Measurements from ENCODE around the gene IL10RA. TPM values are rescaled to one million over a fixed set of nuclear protein-coding genes. Genes with fewer than 3 reads are reported as not detected.

IL10RA gene
- total and polyA plus RNA-seq, 9 of the 15 experiments (the other 6 are each of a cell fraction or from before 2014, with no cell fraction given): 0.17 to 17.3 (median 2.9) TPM

DNA sequence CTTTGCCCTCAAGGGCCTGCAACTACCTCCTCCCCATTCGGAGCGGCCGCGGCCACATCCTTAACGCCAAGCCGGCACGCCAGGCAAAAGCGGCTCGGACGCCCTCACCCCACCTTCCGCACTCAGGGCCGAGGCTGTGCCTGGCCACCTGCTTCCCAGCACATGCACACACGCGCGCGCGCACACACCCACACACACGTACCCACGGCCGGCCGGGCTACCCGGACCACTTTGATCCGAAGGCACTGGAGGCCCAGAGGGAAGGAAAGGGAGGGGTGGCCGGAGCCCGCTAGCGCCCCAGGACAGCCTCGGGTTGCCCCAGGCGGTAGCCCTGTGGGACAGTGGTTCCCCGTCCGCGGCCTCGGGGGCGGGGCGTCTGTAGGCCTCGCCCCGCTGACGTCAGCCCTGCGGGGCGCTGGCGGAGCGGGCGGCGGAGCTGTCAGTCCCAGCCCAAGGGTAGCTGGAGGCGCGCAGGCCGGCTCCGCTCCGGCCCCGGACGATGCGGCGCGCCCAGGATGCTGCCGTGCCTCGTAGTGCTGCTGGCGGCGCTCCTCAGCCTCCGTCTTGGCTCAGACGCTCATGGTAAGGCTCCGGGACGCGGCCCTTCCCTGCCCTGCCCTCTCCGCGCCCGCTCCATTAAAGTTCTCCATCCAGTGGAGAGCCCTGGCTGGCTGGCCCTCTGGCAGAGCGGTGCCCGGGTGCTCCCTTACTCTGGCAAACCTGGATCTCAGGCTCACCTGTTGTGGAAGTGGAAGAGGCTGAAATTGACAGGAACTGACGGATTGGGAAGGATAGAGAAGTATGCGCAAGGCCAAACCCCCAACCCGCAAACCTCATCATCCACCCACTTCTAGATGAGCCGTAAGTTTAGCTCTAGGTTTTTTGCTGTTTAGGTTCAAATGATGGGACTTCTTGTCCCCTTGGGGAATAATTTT is at the start of gene IL10RA (continued):
- TF ChIP-seq, protein P1, sequence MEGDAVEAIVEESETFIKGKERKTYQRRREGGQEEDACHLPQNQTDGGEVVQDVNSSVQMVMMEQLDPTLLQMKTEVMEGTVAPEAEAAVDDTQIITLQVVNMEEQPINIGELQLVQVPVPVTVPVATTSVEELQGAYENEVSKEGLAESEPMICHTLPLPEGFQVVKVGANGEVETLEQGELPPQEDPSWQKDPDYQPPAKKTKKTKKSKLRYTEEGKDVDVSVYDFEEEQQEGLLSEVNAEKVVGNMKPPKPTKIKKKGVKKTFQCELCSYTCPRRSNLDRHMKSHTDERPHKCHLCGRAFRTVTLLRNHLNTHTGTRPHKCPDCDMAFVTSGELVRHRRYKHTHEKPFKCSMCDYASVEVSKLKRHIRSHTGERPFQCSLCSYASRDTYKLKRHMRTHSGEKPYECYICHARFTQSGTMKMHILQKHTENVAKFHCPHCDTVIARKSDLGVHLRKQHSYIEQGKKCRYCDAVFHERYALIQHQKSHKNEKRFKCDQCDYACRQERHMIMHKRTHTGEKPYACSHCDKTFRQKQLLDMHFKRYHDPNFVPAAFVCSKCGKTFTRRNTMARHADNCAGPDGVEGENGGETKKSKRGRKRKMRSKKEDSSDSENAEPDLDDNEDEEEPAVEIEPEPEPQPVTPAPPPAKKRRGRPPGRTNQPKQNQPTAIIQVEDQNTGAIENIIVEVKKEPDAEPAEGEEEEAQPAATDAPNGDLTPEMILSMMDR (IDR thresholded peaks at IDR 0.05 in 2 of 3, conservative IDR thresholded peaks at IDR 0.05 in 1 of 3; ENCODE audit: insufficient read depth in 2 of 3, low read depth in 1 of 3, low read length in 3 of 3): peak in 2 of 3 experiments; percentile 11 to 15; a peak in 3 of 6 replicates
- TF ChIP-seq KLF16 (IDR thresholded peaks at IDR 0.05): no peak
- no peak for TF ChIP-seq STAT5B (CRISPR knock-in tag; IDR thresholded peaks at IDR 0.05)
- peak; percentile 42 for TF ChIP-seq SP2 (IDR thresholded peaks at IDR 0.05; ENCODE audit: extremely low read depth, low read depth, low read length, poor library complexity, severe bottlenecking)
- TF ChIP-seq NBN (IDR thresholded peaks at IDR 0.05; ENCODE audit: low read depth): no peak
- TF ChIP-seq, protein P2, sequence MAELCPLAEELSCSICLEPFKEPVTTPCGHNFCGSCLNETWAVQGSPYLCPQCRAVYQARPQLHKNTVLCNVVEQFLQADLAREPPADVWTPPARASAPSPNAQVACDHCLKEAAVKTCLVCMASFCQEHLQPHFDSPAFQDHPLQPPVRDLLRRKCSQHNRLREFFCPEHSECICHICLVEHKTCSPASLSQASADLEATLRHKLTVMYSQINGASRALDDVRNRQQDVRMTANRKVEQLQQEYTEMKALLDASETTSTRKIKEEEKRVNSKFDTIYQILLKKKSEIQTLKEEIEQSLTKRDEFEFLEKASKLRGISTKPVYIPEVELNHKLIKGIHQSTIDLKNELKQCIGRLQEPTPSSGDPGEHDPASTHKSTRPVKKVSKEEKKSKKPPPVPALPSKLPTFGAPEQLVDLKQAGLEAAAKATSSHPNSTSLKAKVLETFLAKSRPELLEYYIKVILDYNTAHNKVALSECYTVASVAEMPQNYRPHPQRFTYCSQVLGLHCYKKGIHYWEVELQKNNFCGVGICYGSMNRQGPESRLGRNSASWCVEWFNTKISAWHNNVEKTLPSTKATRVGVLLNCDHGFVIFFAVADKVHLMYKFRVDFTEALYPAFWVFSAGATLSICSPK (IDR thresholded peaks at IDR 0.05; ENCODE audit: borderline replicate concordance): no peak
- TF ChIP-seq, protein P3, sequence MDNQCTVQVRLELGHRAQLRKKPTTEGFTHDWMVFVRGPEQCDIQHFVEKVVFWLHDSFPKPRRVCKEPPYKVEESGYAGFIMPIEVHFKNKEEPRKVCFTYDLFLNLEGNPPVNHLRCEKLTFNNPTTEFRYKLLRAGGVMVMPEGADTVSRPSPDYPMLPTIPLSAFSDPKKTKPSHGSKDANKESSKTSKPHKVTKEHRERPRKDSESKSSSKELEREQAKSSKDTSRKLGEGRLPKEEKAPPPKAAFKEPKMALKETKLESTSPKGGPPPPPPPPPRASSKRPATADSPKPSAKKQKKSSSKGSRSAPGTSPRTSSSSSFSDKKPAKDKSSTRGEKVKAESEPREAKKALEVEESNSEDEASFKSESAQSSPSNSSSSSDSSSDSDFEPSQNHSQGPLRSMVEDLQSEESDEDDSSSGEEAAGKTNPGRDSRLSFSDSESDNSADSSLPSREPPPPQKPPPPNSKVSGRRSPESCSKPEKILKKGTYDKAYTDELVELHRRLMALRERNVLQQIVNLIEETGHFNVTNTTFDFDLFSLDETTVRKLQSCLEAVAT (IDR thresholded peaks at IDR 0.05): peak; percentile 28 to 37; a peak in 2 of 4 replicates
- no peak for TF ChIP-seq JUNB (CRISPR knock-in tag; conservative IDR thresholded peaks at IDR 0.05)
- TF ChIP-seq ZFP36 (IDR thresholded peaks at IDR 0.05; ENCODE audit: low read depth, low read length, partially characterized antibody): no peak
- no peak for TF ChIP-seq MEF2A (IDR thresholded peaks at IDR 0.05; ENCODE audit: control insufficient read depth, low read depth, low read length)
- no peak for TF ChIP-seq ZFP30 (CRISPR knock-in tag; IDR thresholded peaks at IDR 0.05; ENCODE audit: borderline replicate concordance)
- no peak for TF ChIP-seq GTF2E2 (tag; IDR thresholded peaks at IDR 0.05)
- TF ChIP-seq BCL6 (CRISPR knock-in tag; IDR thresholded peaks at IDR 0.05): no peak
- TF ChIP-seq OTX1 (CRISPR knock-in tag; IDR thresholded peaks at IDR 0.05): no peak
- TF ChIP-seq POLR2AphosphoS2 (IDR thresholded peaks at IDR 0.05; ENCODE audit: low read length): no peak
- no peak for TF ChIP-seq ZNF133 (CRISPR knock-in tag; IDR thresholded peaks at IDR 0.05)
- TF ChIP-seq NCOA4 (IDR thresholded peaks at IDR 0.05; ENCODE audit: partially characterized antibody): no peak
- no peak for TF ChIP-seq ZNF695 (CRISPR knock-in tag; IDR thresholded peaks at IDR 0.05)
- no peak for TF ChIP-seq LCOR (CRISPR knock-in tag; IDR thresholded peaks at IDR 0.05)
- TF ChIP-seq KLF13 (tag; IDR thresholded peaks at IDR 0.05; ENCODE audit: borderline replicate concordance, low read depth): peak; percentile 50; the same call in 1 of the 2 replicates
- TF ChIP-seq SRSF7 (optimal IDR thresholded peaks at IDR 0.05; ENCODE audit: low read depth, low read length): no peak
- TF ChIP-seq HDAC3 (IDR thresholded peaks at IDR 0.05; ENCODE audit: borderline replicate concordance, partially characterized antibody): no peak
